H1 (cell line): Measurements from ENCODE around the gene GPRASP3. TPM values are rescaled to one million over a fixed set of nuclear protein-coding genes. Genes with fewer than 3 reads are reported as not detected.
A peak's percentile ranks its signal among the peaks of the same experiment; 100 is the strongest.

Experiments
- CTCF ChIA-PET: fragments of 300-600 bp; sonication (Branson Sonifier 250); formaldehyde crosslinking; loops from one replicate; lab custom pipeline; 2021; ENCODE audit not compliant: partially characterized antibody; lab: Charles Lee
- POLR2A ChIA-PET: fragments of 300-600 bp; sonication (Branson Sonifier 250); formaldehyde crosslinking; loops from one replicate; lab custom pipeline; 2021; ENCODE audit warnings: inconsistent platforms; ENCODE audit not compliant: partially characterized antibody; lab: Charles Lee
- DNase-seq, 2 experiments: peaks; one replicate each; pipeline versions ENCODE4 v3.0.0 to v3.0.0-alpha.2; 2010 to 2022; ENCODE audit warnings: low spot score in 2 of 2, low read depth in 1 of 2, mixed read lengths in 1 of 2
- FAIRE-seq: peaks from 2 replicates; lab custom pipeline; 2011; peaks lifted over from hg19 to GRCh38; lab: Jason Lieb, UNC
- H2AFZ ChIP-seq: 2 replicates; pipeline ENCODE4 v1.8.1; 2012; ENCODE audit warnings: low read length, inconsistent platforms
- H2AK5ac ChIP-seq: 2 replicates; pipeline ENCODE4 v1.6.1; 2013; ENCODE audit warnings: low read depth, low read length
- H2BK120ac ChIP-seq: replicated peaks from 2 replicates; pipeline ENCODE3; 2013; ENCODE audit warnings: low read depth, low read length, inconsistent platforms
- H2BK12ac ChIP-seq: 2 replicates; pipeline ENCODE4 v1.6.1; 2013; ENCODE audit warnings: low read depth, low read length
- H2BK15ac ChIP-seq: 2 replicates; pipeline ENCODE4 v1.6.1; 2013; ENCODE audit warnings: low read length
- H2BK20ac ChIP-seq: 2 replicates; pipeline ENCODE4 v1.6.1; 2013; ENCODE audit warnings: low read length
- H2BK5ac ChIP-seq: 2 replicates; pipeline ENCODE4 v1.6.1; 2013; ENCODE audit warnings: low read depth, low read length
- H3K14ac ChIP-seq: 2 replicates; pipeline ENCODE4 v1.6.1; 2013; ENCODE audit warnings: inconsistent platforms; ENCODE audit not compliant: insufficient read length
- H3K18ac ChIP-seq: 2 replicates; pipeline ENCODE4 v1.6.1; 2013; ENCODE audit warnings: low read length; ENCODE audit errors: extremely low read depth
- H3K23ac ChIP-seq: 2 replicates; pipeline ENCODE4 v1.6.1; 2013; ENCODE audit warnings: inconsistent platforms; ENCODE audit not compliant: insufficient read length
- H3K23me2 ChIP-seq: 2 replicates; pipeline ENCODE4 v1.6.1; 2013; ENCODE audit warnings: low read depth, low read length
- H3K27ac ChIP-seq: 2 replicates; pipeline ENCODE4 v1.6.1; 2011; ENCODE audit warnings: low read depth, low read length, inconsistent platforms
- H3K27me3 ChIP-seq, 4 experiments: replicated peaks in 1 of 4; 1 replicate in 1 of 4; 2 replicates in 3 of 4; pipeline versions ENCODE4 v1.6.1 to v1.8.1; 2011 to 2013; ENCODE audit warnings: low read length in 3 of 4, mild to moderate bottlenecking in 3 of 4, inconsistent platforms in 2 of 4, mixed read lengths in 2 of 4, moderate library complexity in 1 of 4; ENCODE audit not compliant: control insufficient read depth in 3 of 4, insufficient read depth in 3 of 4; ENCODE audit errors: extremely low read depth in 1 of 4
- H3K36me3 ChIP-seq, 4 experiments: 2 replicates each; pipeline versions ENCODE4 v1.6.1 to v1.8.1; 2011 to 2013; ENCODE audit warnings: mild to moderate bottlenecking in 4 of 4, low read length in 3 of 4, moderate library complexity in 2 of 4, control low read depth in 1 of 4, inconsistent platforms in 1 of 4; ENCODE audit not compliant: insufficient read depth in 4 of 4, control insufficient read depth in 2 of 4
- H3K4ac ChIP-seq: replicated peaks from 2 replicates; pipeline ENCODE3; 2013; ENCODE audit warnings: low read length, low read depth, mixed read lengths, inconsistent platforms; ENCODE audit not compliant: insufficient read length
- H3K4me1 ChIP-seq, 4 experiments: replicated peaks in 1 of 4; 1 replicate in 1 of 4; 2 replicates in 3 of 4; pipeline versions ENCODE4 v1.6.1 to v1.8.1; 2011 to 2013; ENCODE audit warnings: low read length in 3 of 4, inconsistent platforms in 2 of 4, mixed read lengths in 1 of 4; ENCODE audit not compliant: insufficient read depth in 4 of 4, control insufficient read depth in 3 of 4
- H3K4me2 ChIP-seq, 2 experiments: 2 replicates each; pipeline versions ENCODE4 v1.6.1 to v1.8.1; 2011 to 2013; ENCODE audit warnings: low read depth in 2 of 2, low read length in 2 of 2, control low read depth in 1 of 2, inconsistent platforms in 1 of 2, mild to moderate bottlenecking in 1 of 2; ENCODE audit not compliant: insufficient read depth in 1 of 2
- H3K4me3 ChIP-seq, 4 experiments: fragments of 200-600, 300-600 bp in 1 of 4; sonication (generic), shearing (Covaris generic), sonication (Bioruptor Twin) in 1 of 4; 2 replicates each; pipeline versions ENCODE4 v1.5.1 to v1.8.1; 2011 to 2016; ENCODE audit warnings: low read length in 4 of 4, low read depth in 3 of 4, control low read depth in 2 of 4, inconsistent platforms in 2 of 4, mild to moderate bottlenecking in 2 of 4, mixed read lengths in 1 of 4, moderate library complexity in 1 of 4; ENCODE audit not compliant: insufficient read depth in 2 of 4; ENCODE audit errors: extremely low read depth in 1 of 4
- H3K56ac ChIP-seq: replicated peaks from 2 replicates; pipeline ENCODE3; 2013; ENCODE audit warnings: low read depth, mild to moderate bottlenecking, mixed read lengths, low read length, inconsistent platforms; ENCODE audit not compliant: insufficient read length
- H3K79me1 ChIP-seq: 2 replicates; pipeline ENCODE4 v1.6.1; 2013; ENCODE audit warnings: low read depth, low read length, control low read depth
- H3K79me2 ChIP-seq, 2 experiments: 2 replicates each; pipeline versions ENCODE4 v1.6.1 to v1.8.1; 2012 to 2013; ENCODE audit warnings: low read length in 2 of 2, mild to moderate bottlenecking in 2 of 2, inconsistent platforms in 1 of 2; ENCODE audit not compliant: insufficient read depth in 2 of 2, control insufficient read depth in 1 of 2
- H3K9ac ChIP-seq, 4 experiments: replicated peaks in 1 of 4; 1 replicate in 1 of 4; 2 replicates in 3 of 4; pipeline versions ENCODE4 v1.6.1 to v1.8.1; 2011 to 2013; ENCODE audit warnings: low read depth in 3 of 4, low read length in 3 of 4, control low read depth in 2 of 4, mild to moderate bottlenecking in 2 of 4, moderate library complexity in 2 of 4, inconsistent platforms in 1 of 4; ENCODE audit errors: extremely low read depth in 1 of 4
- H3K9me3 ChIP-seq, 2 experiments: 2 replicates each; pipeline versions ENCODE4 v1.6.1 to v1.8.1; 2012 to 2013; ENCODE audit warnings: mild to moderate bottlenecking in 2 of 2, moderate library complexity in 2 of 2, control low read depth in 1 of 2, inconsistent platforms in 1 of 2, low read depth in 1 of 2, low read length in 1 of 2, mixed read lengths in 1 of 2; ENCODE audit not compliant: insufficient read depth in 2 of 2
- H4K20me1 ChIP-seq, 2 experiments: replicated peaks in 1 of 2; 2 replicates each; pipeline versions ENCODE3 to v1.8.1; 2011 to 2013; ENCODE audit warnings: inconsistent platforms in 2 of 2, low read length in 2 of 2, mild to moderate bottlenecking in 1 of 2; ENCODE audit not compliant: insufficient read depth in 2 of 2, control insufficient read depth in 1 of 2
- H4K5ac ChIP-seq: 2 replicates; pipeline ENCODE4 v1.6.1; 2013; ENCODE audit warnings: low read length, low read depth, mixed read lengths, inconsistent platforms; ENCODE audit not compliant: insufficient read length
- H4K8ac ChIP-seq: 2 replicates; pipeline ENCODE4 v1.8.0; 2013; ENCODE audit warnings: mild to moderate bottlenecking, moderate library complexity, low read length, inconsistent platforms; ENCODE audit not compliant: insufficient read depth; ENCODE audit errors: extremely low read depth
- H4K91ac ChIP-seq: replicated peaks from 2 replicates; pipeline ENCODE3; 2013; ENCODE audit warnings: low read length, mixed read lengths, inconsistent platforms; ENCODE audit not compliant: insufficient read length
- CEBPB ChIP-seq: IDR thresholded peaks from 2 replicates; pipeline ENCODE4 v1.6.1; 2012; ENCODE audit warnings: low read depth, low read length
- KDM4A ChIP-seq: IDR thresholded peaks from one replicate; pipeline ENCODE4 v1.7.1; 2012; ENCODE audit warnings: low read depth, mild to moderate bottlenecking, moderate library complexity, low read length, inconsistent platforms; ENCODE audit not compliant: severe bottlenecking
- MAX ChIP-seq: IDR thresholded peaks from 2 replicates; pipeline ENCODE4 v1.6.1; 2012; ENCODE audit warnings: inconsistent platforms
- PHF8 ChIP-seq: fragments of 200-600 bp; sonication (generic); conservative IDR thresholded peaks from 2 replicates; pipeline ENCODE4 v1.7.1; 2012; ENCODE audit warnings: low read depth, mild to moderate bottlenecking, inconsistent platforms, low read length, moderate library complexity
- RBBP5 ChIP-seq: IDR thresholded peaks from 2 replicates; pipeline ENCODE4 v1.7.1; 2012; ENCODE audit warnings: low read depth, mild to moderate bottlenecking, inconsistent platforms, low read length, moderate library complexity, borderline replicate concordance
- SP4 ChIP-seq: IDR thresholded peaks from 2 replicates; pipeline ENCODE4 v1.6.1; 2012; ENCODE audit warnings: low read length, inconsistent platforms
- TAF1 ChIP-seq: IDR thresholded peaks from 2 replicates; pipeline ENCODE4 v1.6.1; 2011; ENCODE audit warnings: mild to moderate bottlenecking, low read depth, low read length
- WGBS, 2 experiments: shearing (Covaris generic) in 1 of 2; methylation state at CpG; one replicate each; pipeline versions ENCODE4 v1.1.6 to v1.1.7; 2013 to 2015; ENCODE audit warnings: low lambda C conversion rate in 2 of 2, mixed read lengths in 2 of 2, inconsistent platforms in 1 of 2, low coverage in 1 of 2, missing lambda C conversion rate in 1 of 2; ENCODE audit not compliant: insufficient replicate concordance in 2 of 2, insufficient coverage in 1 of 2, insufficient read length in 1 of 2; ENCODE audit errors: extremely low coverage in 1 of 2, missing lambda C conversion rate in 1 of 2; 5-methylcytosine and 5-hydroxymethylcytosine counted together
- polyA plus RNA-seq, 7 experiments: library from polyadenylated mRNA; depleted of rRNA in 3 of 7; stranded (reverse) in 5 of 7; unstranded in 2 of 7; fragments of >200 nt in 5 of 7; fragments of 200-250 nt in 2 of 7; gene quantifications; 1 replicate in 5 of 7; 2 replicates in 1 of 7; 4 replicates in 1 of 7; pipeline versions ENCODE4 v1.2.1 to v1.2.3, GENCODE V29; 2011 to 2013; ENCODE audit warnings: missing spikeins in 2 of 7, mixed read lengths in 2 of 7
- total RNA-seq: library from RNA; stranded (reverse); fragmentation: NEBNext Ultra II Directional; extraction: Animal tissue kit (Norgen Biotek cat#: 25700); gene quantifications from 2 replicates; pipeline ENCODE4 v1.2.1, GENCODE V29; 2021

Gene GPRASP3
- total and polyA plus RNA-seq, 2 of the 8 experiments (the other 6 are each of a cell fraction or from before 2014, with no cell fraction given), result 7.0 to 19.8 TPM

GRCh38 chrX:102712216-102712966, 8.2 kb upstream of the GPRASP3 start, which contains the start of gene GPRASP2:
Gene GPRASP2, plus strand, starts transcription at chrX:102712448. Its CDS starts 2,422 bp downstream, at chrX:102714870.
- peak within 1 kb of the TSS; percentile 63 to 75 (median 70) for H3K4me3 ChIP-seq
- no peak within 1 kb of the TSS for H2BK15ac ChIP-seq
- H3K4me1 ChIP-seq, result no peaks in the 10 kb centered on the region; a peak in 2 of 7 replicates
- POLR2A ChIA-PET, result no interaction called here
- H3K14ac ChIP-seq, result no peak within 1 kb of the TSS
- peak within 1 kb of the TSS in 3 of 4 experiments; percentile 43 to 61 (median 47); a peak in 5 of 7 replicates for H3K9ac ChIP-seq
- H3K23me2 ChIP-seq, result peaks cover 3% of the 10 kb centered on the region; the same call in 1 of the 2 replicates
- H2BK5ac ChIP-seq, result no peak within 1 kb of the TSS
- no peak within 1 kb of the TSS for H2BK12ac ChIP-seq
- no peak for FAIRE-seq
- H2BK120ac ChIP-seq, result no peak within 1 kb of the TSS
- H3K56ac ChIP-seq, result no peak within 1 kb of the TSS
- H2BK20ac ChIP-seq, result no peak within 1 kb of the TSS
- H3K4ac ChIP-seq, result no peak within 1 kb of the TSS
- H4K91ac ChIP-seq, result no peak within 1 kb of the TSS
- CTCF ChIA-PET, result no interaction called here
- TF ChIP-seq TAF1 (peak; percentile 41; the same call in 1 of the 2 replicates), CEBPB (no peak), KDM4A (peak; percentile 59), PHF8 (peak; percentile 22; the same call in 1 of the 2 replicates), SP4 (no peak), MAX (peak; percentile 55; the same call in 1 of the 2 replicates), RBBP5 (peak; percentile 48; the same call in 1 of the 2 replicates)
- TF ChIP-seq, all 59 proteins: peak for 5
- H3K36me3 ChIP-seq, result peaks cover 0 to 4% (median 0%) of the 10 kb centered on the region in 4 experiments; a peak in 1 of 8 replicates
- DNase-seq, result peak in 1 of 2 experiments; percentile 62
- H3K27ac ChIP-seq, result no peak within 1 kb of the TSS
- H3K9me3 ChIP-seq, result no peaks in the 10 kb centered on the region
- no peaks in the 10 kb centered on the region for H4K20me1 ChIP-seq
- no peaks in the 10 kb centered on the region for H3K79me2 ChIP-seq
- peak within 1 kb of the TSS; percentile 32 for H3K18ac ChIP-seq
- H2AK5ac ChIP-seq, result no peak within 1 kb of the TSS
- no peaks in the 10 kb centered on the region for H3K79me1 ChIP-seq
- 2% methylated on average over 9 of the region's 68 CpGs; no CpG with 5 or more reads in 1 of the 2 experiments for WGBS, 2 experiments
- H3K27me3 ChIP-seq, result no peaks in the 10 kb centered on the region; a peak in 1 of 7 replicates
- H2AFZ ChIP-seq, result peak within 1 kb of the TSS; percentile 73; the same call in 1 of the 2 replicates
- no peak within 1 kb of the TSS for H3K23ac ChIP-seq
- H3K4me2 ChIP-seq, result peak within 1 kb of the TSS; percentile 57 to 80
- H4K8ac ChIP-seq, result peak within 1 kb of the TSS; percentile 51; the same call in 1 of the 2 replicates
- H4K5ac ChIP-seq, result peak within 1 kb of the TSS; percentile 42
